Transverse colon (tissue), 3 donors: Measurements from ENCODE around the gene LRRC47.

ENCODE experiments used
- EP300 ChIP-seq: sonication (generic); formaldehyde crosslinking; IDR thresholded peaks from one replicate; pipeline ENCODE4 v1.6.1; 2017; ENCODE audit warnings: antibody characterized with exemption, low read depth
- TF ChIP-seq, protein P1 (sequence below), 5 experiments: fragments of 200-600 bp in 3 of 5; fragments of 450-650 bp in 2 of 5; sonication (generic) in 3 of 5; IDR thresholded peaks; 1 replicate in 2 of 5; 2 replicates in 3 of 5; pipeline ENCODE4 v1.5.1; 2016 to 2017; ENCODE audit warnings: antibody characterized with exemption in 5 of 5, inconsistent platforms in 3 of 5, mild to moderate bottlenecking in 2 of 5, moderate library complexity in 1 of 5

DNA sequence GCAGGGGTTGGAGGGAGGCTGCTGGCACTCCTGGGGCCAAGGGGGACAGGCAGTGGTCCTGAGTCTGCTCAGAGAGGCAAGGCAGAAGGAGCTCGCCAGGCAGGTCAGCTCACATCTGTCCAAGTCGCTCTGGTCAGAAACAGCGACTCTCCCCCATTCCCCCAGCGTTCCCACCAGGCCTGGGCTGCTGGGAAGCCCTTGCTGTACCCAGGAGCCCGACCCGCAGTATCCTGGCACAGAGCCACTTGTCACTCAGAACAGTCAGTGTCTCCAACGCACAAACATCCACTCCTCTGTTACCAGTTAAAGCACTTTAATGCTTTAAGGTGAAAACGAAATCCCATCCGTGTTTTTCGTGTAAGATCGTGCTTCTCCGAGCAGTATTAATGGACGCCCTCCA lies 60.6 kb downstream of the LRRC47 start:
- TF ChIP-seq, protein P1, sequence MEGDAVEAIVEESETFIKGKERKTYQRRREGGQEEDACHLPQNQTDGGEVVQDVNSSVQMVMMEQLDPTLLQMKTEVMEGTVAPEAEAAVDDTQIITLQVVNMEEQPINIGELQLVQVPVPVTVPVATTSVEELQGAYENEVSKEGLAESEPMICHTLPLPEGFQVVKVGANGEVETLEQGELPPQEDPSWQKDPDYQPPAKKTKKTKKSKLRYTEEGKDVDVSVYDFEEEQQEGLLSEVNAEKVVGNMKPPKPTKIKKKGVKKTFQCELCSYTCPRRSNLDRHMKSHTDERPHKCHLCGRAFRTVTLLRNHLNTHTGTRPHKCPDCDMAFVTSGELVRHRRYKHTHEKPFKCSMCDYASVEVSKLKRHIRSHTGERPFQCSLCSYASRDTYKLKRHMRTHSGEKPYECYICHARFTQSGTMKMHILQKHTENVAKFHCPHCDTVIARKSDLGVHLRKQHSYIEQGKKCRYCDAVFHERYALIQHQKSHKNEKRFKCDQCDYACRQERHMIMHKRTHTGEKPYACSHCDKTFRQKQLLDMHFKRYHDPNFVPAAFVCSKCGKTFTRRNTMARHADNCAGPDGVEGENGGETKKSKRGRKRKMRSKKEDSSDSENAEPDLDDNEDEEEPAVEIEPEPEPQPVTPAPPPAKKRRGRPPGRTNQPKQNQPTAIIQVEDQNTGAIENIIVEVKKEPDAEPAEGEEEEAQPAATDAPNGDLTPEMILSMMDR (IDR thresholded peaks at IDR 0.05), result no peak
- TF ChIP-seq EP300, result no peak
